OCI-LY1 (cell line): ENCODE data around the gene FBXO46.

Experiments
- H2AFZ ChIP-seq: fragments of 200-600 bp; sonication (generic), shearing (Covaris generic); 2 replicates; pipeline ENCODE4 v1.6.0; 2014; ENCODE audit warnings: antibody characterized with exemption, mild to moderate bottlenecking, low read length
- H3F3A ChIP-seq: fragments of 200-600 bp; sonication (generic), shearing (Covaris generic); 2 replicates; pipeline ENCODE4 v1.6.0; 2014; ENCODE audit warnings: mild to moderate bottlenecking, antibody characterized with exemption, low read length, moderate library complexity; ENCODE audit not compliant: insufficient read depth
- H3K27ac ChIP-seq: fragments of 200-600 bp; sonication (generic); 2 replicates; pipeline ENCODE4 v1.5.1; 2014; ENCODE audit warnings: low read length, mixed run types, mild to moderate bottlenecking, low read depth; ENCODE audit not compliant: poor library complexity, severe bottlenecking
- H3K27me3 ChIP-seq: fragments of 200-600 bp; sonication (generic); 2 replicates; pipeline ENCODE4 v1.6.0; 2014; ENCODE audit warnings: antibody characterized with exemption, mild to moderate bottlenecking, low read length, moderate library complexity; ENCODE audit not compliant: insufficient read depth
- H3K36me3 ChIP-seq: fragments of 200-600 bp; sonication (generic); 2 replicates; pipeline ENCODE4 v1.6.1; 2014; ENCODE audit warnings: mild to moderate bottlenecking, antibody characterized with exemption, low read length, moderate library complexity, mixed read lengths; ENCODE audit not compliant: insufficient read depth
- H3K4me1 ChIP-seq: fragments of 200-600 bp; sonication (generic); 2 replicates; pipeline ENCODE4 v1.5.1; 2014; ENCODE audit warnings: mild to moderate bottlenecking, low read length, moderate library complexity; ENCODE audit not compliant: insufficient read depth, severe bottlenecking
- H3K4me2 ChIP-seq: fragments of 200-600 bp; sonication (generic), shearing (Covaris generic); 2 replicates; pipeline ENCODE4 v1.6.1; 2014; ENCODE audit warnings: low read length
- H3K4me3 ChIP-seq: fragments of 200-600 bp; sonication (generic); 2 replicates; pipeline ENCODE4 v1.5.1; 2014; ENCODE audit warnings: low read length, low read depth, mild to moderate bottlenecking, mixed read lengths; ENCODE audit not compliant: poor library complexity, severe bottlenecking
- H3K79me2 ChIP-seq: fragments of 200-600 bp; shearing (Covaris generic); 2 replicates; pipeline ENCODE4 v1.6.1; 2016; ENCODE audit warnings: mixed run types, low read length, mixed read lengths; ENCODE audit not compliant: insufficient read depth
- H3K9ac ChIP-seq: fragments of 200-600 bp; sonication (generic), shearing (Covaris generic); 2 replicates; pipeline ENCODE4 v1.6.1; 2014; ENCODE audit warnings: mild to moderate bottlenecking, low read length, mixed read lengths
- H3K9me2 ChIP-seq: fragments of 200-600 bp; sonication (generic), shearing (Covaris generic); 2 replicates; pipeline ENCODE4 v1.6.1; 2014; ENCODE audit warnings: low read depth, mild to moderate bottlenecking, low read length, mixed read lengths
- H3K9me3 ChIP-seq: fragments of 200-600 bp; shearing (Covaris generic); 2 replicates; pipeline ENCODE4 v1.6.1; 2014; ENCODE audit warnings: low read length, mixed read lengths
- H4K20me1 ChIP-seq: fragments of 200-600 bp; sonication (generic), shearing (Covaris generic); 2 replicates; pipeline ENCODE4 v1.6.0; 2016; ENCODE audit warnings: mild to moderate bottlenecking, low read length; ENCODE audit not compliant: insufficient read depth
- CTCF ChIP-seq: fragments of 200-600 bp; sonication (generic), shearing (Covaris generic); IDR thresholded peaks from 2 replicates; pipeline ENCODE4 v1.5.1; 2017; ENCODE audit warnings: mild to moderate bottlenecking, antibody characterized with exemption, low read length, moderate library complexity, mixed read lengths
- EZH2 ChIP-seq: fragments of 200-600 bp; sonication (generic), shearing (Covaris generic); IDR thresholded peaks from 2 replicates; pipeline ENCODE4 v1.8.0; 2017; ENCODE audit warnings: borderline replicate concordance, mixed run types, mild to moderate bottlenecking, antibody characterized with exemption, low read length, moderate library complexity, mixed read lengths

The FBXO46 gene

GRCh38 chr19:45701676-45702075 is 29.0 kb downstream of the FBXO46 start:
- Histone ChIP-seq H3K79me2 (no peaks in the 10 kb centered on the region), H3K9me3 (no peaks in the 10 kb centered on the region), H3K27me3 (no peaks in the 10 kb centered on the region), H3K4me3 (no peak overlapping the region), H2AFZ (no peak overlapping the region), H3K9me2 (no peaks in the 10 kb centered on the region), H3K36me3 (peaks cover 38% of the 10 kb centered on the region), H3K4me2 (no peak overlapping the region), H3F3A (peaks cover 2% of the 10 kb centered on the region; the same call in 1 of the 2 replicates), H4K20me1 (no peaks in the 10 kb centered on the region), H3K9ac (no peak overlapping the region), H3K27ac (no peak overlapping the region), H3K4me1 (peaks cover 10% of the 10 kb centered on the region)
- TF ChIP-seq EZH2 (no peak), CTCF (no peak)

- Histone ChIP-seq H3K9me2 (no peaks in the 10 kb centered on the region), H3K9ac (peak overlapping the region; percentile 92), H3K4me2 (peak overlapping the region; percentile 83), H3K4me3 (peak overlapping the region; percentile 83), H3K9me3 (no peaks in the 10 kb centered on the region), H2AFZ (no peak overlapping the region), H3K27me3 (no peaks in the 10 kb centered on the region), H3K4me1 (peaks cover 15% of the 10 kb centered on the region), H3K36me3 (peaks cover 39% of the 10 kb centered on the region), H3F3A (no peaks in the 10 kb centered on the region), H4K20me1 (no peaks in the 10 kb centered on the region), H3K27ac (peak overlapping the region; percentile 74), H3K79me2 (peaks cover 11% of the 10 kb centered on the region)
- peak; percentile 97 for TF ChIP-seq CTCF
- no peak for TF ChIP-seq EZH2
Observed at GRCh38 chr19:45693106-45693788, 37.4 kb downstream of the FBXO46 start.

- peak within 1 kb of the TSS; percentile 83 for H3K4me2 ChIP-seq
- H3K27ac ChIP-seq, result peak within 1 kb of the TSS; percentile 74
- TF ChIP-seq EZH2 (no peak), CTCF (no peak)
- peak within 1 kb of the TSS; percentile 92 for H3K9ac ChIP-seq
- H3K27me3 ChIP-seq, result no peaks in the 10 kb centered on the region
- no peak within 1 kb of the TSS for H2AFZ ChIP-seq
- peaks cover 15% of the 10 kb centered on the region for H3K4me1 ChIP-seq
- peak within 1 kb of the TSS; percentile 83 for H3K4me3 ChIP-seq
- H3K79me2 ChIP-seq, result peaks cover 11% of the 10 kb centered on the region
- H3K36me3 ChIP-seq, result peaks cover 44% of the 10 kb centered on the region
- H3K9me3 ChIP-seq, result no peaks in the 10 kb centered on the region
- no peaks in the 10 kb centered on the region for H4K20me1 ChIP-seq
- H3F3A ChIP-seq, result no peaks in the 10 kb centered on the region
- no peaks in the 10 kb centered on the region for H3K9me2 ChIP-seq
Observed at GRCh38 chr19:45692187-45693105, 38.2 kb downstream of the FBXO46 start, which contains the start of gene QPCTL. Gene QPCTL, plus strand, starts transcription at chr19:45692666. Its CDS starts 38 bp downstream, at chr19:45692704.
